Neural progenitor cell (in vitro differentiated cells): ENCODE data around the gene GPX6. TPM values are rescaled to one million over a fixed set of nuclear protein-coding genes. Genes with fewer than 3 reads are reported as not detected.

Experiments
- DNase-seq: peaks from one replicate; pipeline ENCODE4 v3.0.0-alpha.2; 2016; ENCODE audit warnings: low spot score
- H2AFZ ChIP-seq: fragments of 200-600 bp; sonication (generic); replicated peaks from 2 replicates; pipeline ENCODE4 v1.6.1; 2016; ENCODE audit warnings: antibody characterized with exemption
- H3F3A ChIP-seq: fragments of 200-600 bp; sonication (generic); 2 replicates; pipeline ENCODE4 v1.6.1; 2016; ENCODE audit warnings: antibody characterized with exemption, low read depth
- H3K27ac ChIP-seq: fragments of 200-600 bp; sonication (generic); 2 replicates; pipeline ENCODE4 v1.5.1; 2016; ENCODE audit warnings: mild to moderate bottlenecking
- H3K27me3 ChIP-seq: fragments of 200-600 bp; sonication (generic); 2 replicates; pipeline ENCODE4 v1.6.1; 2016; ENCODE audit warnings: mild to moderate bottlenecking, moderate library complexity
- H3K36me3 ChIP-seq: fragments of 200-600 bp; sonication (generic); 2 replicates; pipeline ENCODE4 v1.5.1; 2016
- H3K4me1 ChIP-seq: fragments of 200-600 bp; sonication (generic); 2 replicates; pipeline ENCODE4 v1.6.1; 2016; ENCODE audit warnings: mixed run types
- H3K4me2 ChIP-seq: fragments of 200-600 bp; sonication (generic); 2 replicates; pipeline ENCODE4 v1.6.1; 2016
- H3K4me3 ChIP-seq: fragments of 200-600 bp; sonication (generic); 2 replicates; pipeline ENCODE4 v1.5.1; 2016
- H3K79me2 ChIP-seq: fragments of 200-600 bp; sonication (generic); 2 replicates; pipeline ENCODE4 v1.6.1; 2016; ENCODE audit warnings: low read depth
- H3K9ac ChIP-seq: fragments of 200-600 bp; sonication (generic); 2 replicates; pipeline ENCODE4 v1.6.1; 2016
- H3K9me3 ChIP-seq: fragments of 200-600 bp; sonication (generic); 2 replicates; pipeline ENCODE4 v1.5.1; 2016; ENCODE audit warnings: low read depth
- H4K20me1 ChIP-seq: fragments of 200-600 bp; sonication (generic); 2 replicates; pipeline ENCODE4 v1.6.1; 2016; ENCODE audit warnings: low read depth
- H3K27ac Mint-ChIP-seq: 3 replicates; pipeline ENCODE4 v1.8.0; 2021; ENCODE audit warnings: mixed read lengths
- H3K27me3 Mint-ChIP-seq: 2 replicates; pipeline ENCODE4 v1.8.0; 2022; ENCODE audit warnings: low read depth, mild to moderate bottlenecking, inconsistent platforms, moderate library complexity, mixed read lengths; ENCODE audit not compliant: insufficient read depth
- H3K36me3 Mint-ChIP-seq: 3 replicates; pipeline ENCODE4 v1.8.0; 2021; ENCODE audit warnings: mixed read lengths
- H3K4me1 Mint-ChIP-seq: 3 replicates; pipeline ENCODE4 v1.8.0; 2021; ENCODE audit warnings: mixed read lengths
- H3K4me3 Mint-ChIP-seq: 3 replicates; pipeline ENCODE4 v1.8.0; 2021; ENCODE audit warnings: mild to moderate bottlenecking, moderate library complexity, mixed read lengths
- H3K9me3 Mint-ChIP-seq: 3 replicates; pipeline ENCODE4 v1.8.0; 2020; ENCODE audit warnings: mixed read lengths
- EZH2 ChIP-seq: fragments of 200-600 bp; sonication (generic); IDR thresholded peaks from 2 replicates; pipeline ENCODE4 v1.6.1; 2017; ENCODE audit warnings: antibody characterized with exemption, mild to moderate bottlenecking, moderate library complexity
- EZH2phosphoT487 ChIP-seq: fragments of 200-600 bp; sonication (generic); IDR thresholded peaks from 2 replicates; pipeline ENCODE4 v1.6.1; 2017; ENCODE audit warnings: antibody characterized with exemption
- total RNA-seq: library from RNA; depleted of rRNA; stranded (reverse); fragments of >200 nt; gene quantifications from 2 replicates; pipeline ENCODE4 v1.2.3, GENCODE V29; 2015; ENCODE audit warnings: low replicate concordance
- TF ChIP-seq, protein P1 (sequence below): fragments of 200-600 bp; sonication (generic); IDR thresholded peaks from 2 replicates; pipeline ENCODE4 v1.5.1; 2017; ENCODE audit warnings: antibody characterized with exemption, mild to moderate bottlenecking

The GPX6 gene
- total RNA-seq, 1 donor from 2014 or later, result not detected

GRCh38 chr6:28537509-28538140 is 22.0 kb upstream of the GPX6 start:
- Mint-ChIP-seq H3K27me3 (peaks cover 12% of the 10 kb centered on the region), H3K27ac (no peak overlapping the region), H3K36me3 (no peaks in the 10 kb centered on the region), H3K4me3 (peak overlapping the region; percentile 81), H3K9me3 (peaks cover 7% of the 10 kb centered on the region), H3K4me1 (peaks cover 6% of the 10 kb centered on the region)
- Histone ChIP-seq H3F3A (peaks cover 28% of the 10 kb centered on the region), H2AFZ (peak overlapping the region; percentile 99), H4K20me1 (no peaks in the 10 kb centered on the region), H3K4me2 (peak overlapping the region; percentile 76), H3K9ac (no peak overlapping the region), H3K4me3 (peak overlapping the region; percentile 63), H3K27ac (no peak overlapping the region), H3K4me1 (peaks cover 9% of the 10 kb centered on the region), H3K27me3 (peaks cover 8% of the 10 kb centered on the region), H3K9me3 (no peaks in the 10 kb centered on the region), H3K79me2 (no peaks in the 10 kb centered on the region), H3K36me3 (no peaks in the 10 kb centered on the region)
- peak; percentile 65 for DNase-seq
- no peak for TF ChIP-seq EZH2phosphoT487
- TF ChIP-seq EZH2, result no peak
- TF ChIP-seq, protein P1, sequence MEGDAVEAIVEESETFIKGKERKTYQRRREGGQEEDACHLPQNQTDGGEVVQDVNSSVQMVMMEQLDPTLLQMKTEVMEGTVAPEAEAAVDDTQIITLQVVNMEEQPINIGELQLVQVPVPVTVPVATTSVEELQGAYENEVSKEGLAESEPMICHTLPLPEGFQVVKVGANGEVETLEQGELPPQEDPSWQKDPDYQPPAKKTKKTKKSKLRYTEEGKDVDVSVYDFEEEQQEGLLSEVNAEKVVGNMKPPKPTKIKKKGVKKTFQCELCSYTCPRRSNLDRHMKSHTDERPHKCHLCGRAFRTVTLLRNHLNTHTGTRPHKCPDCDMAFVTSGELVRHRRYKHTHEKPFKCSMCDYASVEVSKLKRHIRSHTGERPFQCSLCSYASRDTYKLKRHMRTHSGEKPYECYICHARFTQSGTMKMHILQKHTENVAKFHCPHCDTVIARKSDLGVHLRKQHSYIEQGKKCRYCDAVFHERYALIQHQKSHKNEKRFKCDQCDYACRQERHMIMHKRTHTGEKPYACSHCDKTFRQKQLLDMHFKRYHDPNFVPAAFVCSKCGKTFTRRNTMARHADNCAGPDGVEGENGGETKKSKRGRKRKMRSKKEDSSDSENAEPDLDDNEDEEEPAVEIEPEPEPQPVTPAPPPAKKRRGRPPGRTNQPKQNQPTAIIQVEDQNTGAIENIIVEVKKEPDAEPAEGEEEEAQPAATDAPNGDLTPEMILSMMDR, result no peak

DNA sequence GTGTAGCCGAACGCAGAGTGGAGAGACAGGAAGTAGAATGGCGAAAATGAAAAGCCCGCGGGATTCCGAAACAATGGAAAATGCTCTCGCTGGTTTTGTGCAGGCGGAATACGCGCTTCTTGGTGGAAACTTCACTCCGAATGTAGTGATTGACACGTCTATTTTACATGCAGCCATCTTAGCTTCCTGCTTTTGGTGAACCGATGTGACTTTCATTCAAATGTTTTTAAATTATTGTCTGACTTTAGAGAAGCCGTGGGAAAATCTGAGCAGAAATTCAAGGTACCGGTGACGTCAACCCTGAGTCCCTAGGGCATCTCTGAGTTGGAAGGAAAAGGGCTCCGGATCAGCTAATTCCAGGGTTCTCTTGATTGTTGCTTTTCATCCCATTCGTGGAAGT is 21.5 kb upstream of the GPX6 start:
- H3K27ac ChIP-seq, result no peak overlapping the region
- H3K79me2 ChIP-seq, result no peaks in the 10 kb centered on the region
- Mint-ChIP-seq H3K9me3 (peaks cover 7% of the 10 kb centered on the region), H3K36me3 (no peaks in the 10 kb centered on the region), H3K4me1 (peaks cover 5% of the 10 kb centered on the region), H3K4me3 (peak overlapping the region; percentile 81), H3K27me3 (peaks cover 9% of the 10 kb centered on the region), H3K27ac (peak overlapping the region; percentile 40)
- TF ChIP-seq, protein P1, result no peak
- no peak for TF ChIP-seq EZH2phosphoT487
- H3K4me3 ChIP-seq, result peak overlapping the region; percentile 63
- H3K4me2 ChIP-seq, result peak overlapping the region; percentile 76
- peak; percentile 49 for DNase-seq
- H2AFZ ChIP-seq, result peak overlapping the region; percentile 99
- no peaks in the 10 kb centered on the region for H4K20me1 ChIP-seq
- H3K9me3 ChIP-seq, result no peaks in the 10 kb centered on the region
- H3K36me3 ChIP-seq, result no peaks in the 10 kb centered on the region
- H3K4me1 ChIP-seq, result peaks cover 7% of the 10 kb centered on the region
- H3K9ac ChIP-seq, result peak overlapping the region; percentile 4
- H3F3A ChIP-seq, result peaks cover 23% of the 10 kb centered on the region
- peaks cover 8% of the 10 kb centered on the region for H3K27me3 ChIP-seq

DNA sequence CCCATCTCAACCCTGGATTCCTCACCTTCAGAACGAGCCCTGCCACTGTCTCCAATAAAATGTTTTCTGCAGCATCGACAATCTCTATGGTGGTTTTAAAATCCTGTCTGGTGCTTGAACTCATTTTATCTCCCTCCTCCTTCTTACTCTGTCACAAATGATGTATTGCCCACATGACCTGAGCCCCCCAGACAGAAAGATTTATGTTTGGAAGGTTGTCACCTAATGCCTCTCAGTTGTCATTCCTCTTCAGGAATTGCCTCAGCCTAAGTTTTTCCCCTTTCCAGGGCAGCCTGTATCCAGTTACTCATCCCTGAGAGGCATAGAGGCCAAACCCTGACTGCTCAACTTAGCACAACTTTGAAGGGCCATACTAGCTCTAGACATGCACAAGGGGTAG is 19.3 kb upstream of the GPX6 start:
- Histone ChIP-seq H3K9ac (no peak overlapping the region), H3K27ac (no peak overlapping the region), H3K4me2 (no peak overlapping the region), H3F3A (peaks cover 22% of the 10 kb centered on the region), H3K4me1 (peaks cover 10% of the 10 kb centered on the region), H2AFZ (no peak overlapping the region), H3K79me2 (no peaks in the 10 kb centered on the region), H3K4me3 (no peak overlapping the region), H4K20me1 (no peaks in the 10 kb centered on the region), H3K9me3 (no peaks in the 10 kb centered on the region), H3K27me3 (no peaks in the 10 kb centered on the region), H3K36me3 (no peaks in the 10 kb centered on the region)
- peaks cover 5% of the 10 kb centered on the region for H3K27me3 Mint-ChIP-seq
- H3K27ac Mint-ChIP-seq, result no peak overlapping the region
- H3K36me3 Mint-ChIP-seq, result no peaks in the 10 kb centered on the region
- H3K4me1 Mint-ChIP-seq, result peaks cover 8% of the 10 kb centered on the region
- TF ChIP-seq, protein P1, result no peak
- TF ChIP-seq EZH2 (no peak), EZH2phosphoT487 (no peak)
- peaks cover 2% of the 10 kb centered on the region for H3K9me3 Mint-ChIP-seq
- H3K4me3 Mint-ChIP-seq, result no peak overlapping the region
- no peak for DNase-seq
